Measurements from ENCODE around the gene NEK1. TPM values are rescaled to one million over a fixed set of nuclear protein-coding genes. Genes with fewer than 3 reads are reported as not detected.

NEK1 gene
- total and polyA plus RNA-seq, 7 experiments from 2014 or later: 7.8 to 21.0 (median 13.9) TPM

GRCh38 chr4:169649545-169650226 is 37.3 kb upstream of the NEK1 start:
- no peaks in the 10 kb centered on the region for H3K4me1 ChIP-seq (ENCODE audit: control insufficient read depth in 2 of 2, insufficient read depth in 2 of 2, low read length in 2 of 2)
- ATAC-seq: no peak
- no peak overlapping the region for H3K27ac Mint-ChIP-seq
- H3K27ac ChIP-seq (ENCODE audit: low read depth, low read length): no peak overlapping the region
- intact Hi-C loops (cut with micrococcal nuclease): no loop called here
- no peak overlapping the region for H3K4me3 ChIP-seq (ENCODE audit: low read length)
- peaks cover 8 to 42% (median 27%) of the 10 kb centered on the region in 7 donors for H3K4me1 Mint-ChIP-seq
- H3K27me3 ChIP-seq (ENCODE audit: control insufficient read depth in 2 of 2, insufficient read depth in 2 of 2, low read length in 2 of 2): no peaks in the 10 kb centered on the region
- H3K9me3 Mint-ChIP-seq: no peaks in the 10 kb centered on the region
- no peak for DNase-seq
- H3K4me3 Mint-ChIP-seq: no peak overlapping the region
- ChIA-PET CTCF (interaction anchor here (0.7 to 0.9 kb wide), 2 partner anchors 10 to 471 kb away, joined by 3 read pairs; no protein-coding TSS in a partner anchor), POLR2A (interaction anchor here (2.8 kb wide), 1 partner anchor 10 kb away, joined by 11 read pairs; no protein-coding TSS in a partner anchor)
- H3K36me3 Mint-ChIP-seq: peaks cover 0 to 40% (median 24%) of the 10 kb centered on the region in 5 donors
- H3K36me3 ChIP-seq (ENCODE audit: control insufficient read depth in 2 of 3, insufficient read depth in 3 of 3, low read length in 3 of 3): no peaks in the 10 kb centered on the region
- no peaks in the 10 kb centered on the region for H3K27me3 Mint-ChIP-seq
- H3K9me3 ChIP-seq (ENCODE audit: control insufficient read depth in 2 of 3, low read length in 3 of 3): no peaks in the 10 kb centered on the region

- no peaks in the 10 kb centered on the region for H3K9me3 Mint-ChIP-seq
- Histone ChIP-seq H3K27ac (ENCODE audit: low read depth, low read length) (no peak overlapping the region), H3K4me1 (ENCODE audit: control insufficient read depth in 2 of 2, insufficient read depth in 2 of 2, low read length in 2 of 2) (no peaks in the 10 kb centered on the region), H3K4me3 (ENCODE audit: low read length) (no peak overlapping the region), H3K36me3 (ENCODE audit: control insufficient read depth in 2 of 3, insufficient read depth in 3 of 3, low read length in 3 of 3) (no peaks in the 10 kb centered on the region), H3K9me3 (ENCODE audit: control insufficient read depth in 2 of 3, low read length in 3 of 3) (no peaks in the 10 kb centered on the region), H3K27me3 (ENCODE audit: control insufficient read depth in 2 of 2, insufficient read depth in 2 of 2, low read length in 2 of 2) (no peaks in the 10 kb centered on the region)
- intact Hi-C loops (cut with micrococcal nuclease): no loop called here
- ChIA-PET POLR2A (no interaction called here), CTCF (no interaction called here)
- peaks cover 0 to 42% (median 22%) of the 10 kb centered on the region in 5 donors for H3K36me3 Mint-ChIP-seq
- H3K27me3 Mint-ChIP-seq: no peaks in the 10 kb centered on the region
- ATAC-seq (no peak), DNase-seq (no peak)
- no peak overlapping the region for H3K27ac Mint-ChIP-seq
- no peak overlapping the region for H3K4me3 Mint-ChIP-seq
- peaks cover under 1 to 17% (median 9%) of the 10 kb centered on the region in 7 donors for H3K4me1 Mint-ChIP-seq
Observed at GRCh38 chr4:169645627-169646026, 33.2 kb upstream of the NEK1 start.

GRCh38 chr4:169644802-169645201 is 32.4 kb upstream of the NEK1 start:
- Histone ChIP-seq H3K4me1 (ENCODE audit: control insufficient read depth in 2 of 2, insufficient read depth in 2 of 2, low read length in 2 of 2) (no peaks in the 10 kb centered on the region), H3K36me3 (ENCODE audit: control insufficient read depth in 2 of 3, insufficient read depth in 3 of 3, low read length in 3 of 3) (no peaks in the 10 kb centered on the region), H3K4me3 (ENCODE audit: low read length) (no peak overlapping the region), H3K27me3 (ENCODE audit: control insufficient read depth in 2 of 2, insufficient read depth in 2 of 2, low read length in 2 of 2) (no peaks in the 10 kb centered on the region), H3K9me3 (ENCODE audit: control insufficient read depth in 2 of 3, low read length in 3 of 3) (no peaks in the 10 kb centered on the region), H3K27ac (ENCODE audit: low read depth, low read length) (no peak overlapping the region)
- H3K4me3 Mint-ChIP-seq: no peak overlapping the region
- POLR2A ChIA-PET: no interaction called here
- H3K27me3 Mint-ChIP-seq: no peaks in the 10 kb centered on the region
- H3K4me1 Mint-ChIP-seq: peaks cover 0 to 13% (median 6%) of the 10 kb centered on the region in 7 donors
- H3K27ac Mint-ChIP-seq: no peak overlapping the region
- CTCF ChIA-PET: no interaction called here
- ATAC-seq (no peak), DNase-seq (no peak)
- no peaks in the 10 kb centered on the region for H3K9me3 Mint-ChIP-seq
- H3K36me3 Mint-ChIP-seq: peaks cover 0 to 49% (median 28%) of the 10 kb centered on the region in 5 donors
- intact Hi-C loops (cut with micrococcal nuclease): no loop called here

GRCh38 chr4:169640261-169640870 is 28.0 kb upstream of the NEK1 start:
- Histone ChIP-seq H3K4me1 (ENCODE audit: control insufficient read depth in 2 of 2, insufficient read depth in 2 of 2, low read length in 2 of 2) (no peaks in the 10 kb centered on the region), H3K9me3 (ENCODE audit: control insufficient read depth in 2 of 3, low read length in 3 of 3) (no peaks in the 10 kb centered on the region), H3K4me3 (ENCODE audit: low read length) (no peak overlapping the region), H3K27me3 (ENCODE audit: control insufficient read depth in 2 of 2, insufficient read depth in 2 of 2, low read length in 2 of 2) (no peaks in the 10 kb centered on the region), H3K27ac (ENCODE audit: low read depth, low read length) (no peak overlapping the region), H3K36me3 (ENCODE audit: control insufficient read depth in 2 of 3, insufficient read depth in 3 of 3, low read length in 3 of 3) (peaks cover 0 to 13% (median 6%) of the 10 kb centered on the region in 3 experiments)
- H3K36me3 Mint-ChIP-seq: peaks cover 12 to 58% (median 33%) of the 10 kb centered on the region in 5 donors
- intact Hi-C loops (cut with micrococcal nuclease): no loop called here
- H3K4me1 Mint-ChIP-seq: peaks cover 4 to 12% (median 8%) of the 10 kb centered on the region in 7 donors
- no peak overlapping the region for H3K27ac Mint-ChIP-seq
- ChIA-PET CTCF (no interaction called here), POLR2A (interaction anchor here (0.7 kb wide), 1 partner anchor 561 kb away, joined by 3 read pairs; no protein-coding TSS in a partner anchor)
- H3K9me3 Mint-ChIP-seq: no peaks in the 10 kb centered on the region
- DNase-seq (no peak), ATAC-seq (no peak)
- H3K27me3 Mint-ChIP-seq: no peaks in the 10 kb centered on the region
- no peak overlapping the region for H3K4me3 Mint-ChIP-seq

GRCh38 chr4:169634975-169635374 is 22.6 kb upstream of the NEK1 start:
- CTCF ChIA-PET: no interaction called here
- DNase-seq: no peak
- no peak for ATAC-seq
- Histone ChIP-seq H3K27me3 (ENCODE audit: control insufficient read depth in 2 of 2, insufficient read depth in 2 of 2, low read length in 2 of 2) (no peaks in the 10 kb centered on the region), H3K36me3 (ENCODE audit: control insufficient read depth in 2 of 3, insufficient read depth in 3 of 3, low read length in 3 of 3) (peaks cover 0 to 13% (median 6%) of the 10 kb centered on the region in 3 experiments), H3K4me3 (ENCODE audit: low read length) (no peak overlapping the region), H3K9me3 (ENCODE audit: control insufficient read depth in 2 of 3, low read length in 3 of 3) (no peaks in the 10 kb centered on the region), H3K4me1 (ENCODE audit: control insufficient read depth in 2 of 2, insufficient read depth in 2 of 2, low read length in 2 of 2) (peaks cover 0 to 4% of the 10 kb centered on the region in 2 donors), H3K27ac (ENCODE audit: low read depth, low read length) (no peak overlapping the region)
- intact Hi-C loops (cut with micrococcal nuclease): no loop called here
- Mint-ChIP-seq H3K9me3 (no peaks in the 10 kb centered on the region), H3K27me3 (no peaks in the 10 kb centered on the region), H3K27ac (no peak overlapping the region), H3K4me1 (peaks cover 14 to 42% (median 22%) of the 10 kb centered on the region in 7 donors), H3K36me3 (peaks cover 12 to 40% (median 21%) of the 10 kb centered on the region in 5 donors), H3K4me3 (no peak overlapping the region)
- POLR2A ChIA-PET: no interaction called here

GRCh38 chr4:169632896-169633295 is 20.5 kb upstream of the NEK1 start:
- H3K27ac ChIP-seq (ENCODE audit: low read depth, low read length): no peak overlapping the region
- Mint-ChIP-seq H3K27ac (no peak overlapping the region), H3K9me3 (no peaks in the 10 kb centered on the region), H3K4me1 (peaks cover 9 to 56% (median 25%) of the 10 kb centered on the region in 7 donors), H3K36me3 (peaks cover 7 to 23% (median 15%) of the 10 kb centered on the region in 5 donors), H3K27me3 (no peaks in the 10 kb centered on the region), H3K4me3 (no peak overlapping the region)
- H3K36me3 ChIP-seq (ENCODE audit: control insufficient read depth in 2 of 3, insufficient read depth in 3 of 3, low read length in 3 of 3): peaks cover 0 to 6% (median 5%) of the 10 kb centered on the region in 3 experiments
- intact Hi-C loops (cut with micrococcal nuclease): no loop called here
- no peak for ATAC-seq
- no peak for DNase-seq
- POLR2A ChIA-PET: interaction anchor here (0.6 kb wide), 1 partner anchor 79 kb away, joined by 4 read pairs; no protein-coding TSS in a partner anchor
- no peaks in the 10 kb centered on the region for H3K9me3 ChIP-seq (ENCODE audit: control insufficient read depth in 2 of 3, low read length in 3 of 3)
- CTCF ChIA-PET: no interaction called here
- peaks cover 0 to 5% of the 10 kb centered on the region in 2 donors for H3K4me1 ChIP-seq (ENCODE audit: control insufficient read depth in 2 of 2, insufficient read depth in 2 of 2, low read length in 2 of 2)
- no peaks in the 10 kb centered on the region for H3K27me3 ChIP-seq (ENCODE audit: control insufficient read depth in 2 of 2, insufficient read depth in 2 of 2, low read length in 2 of 2)
- no peak overlapping the region for H3K4me3 ChIP-seq (ENCODE audit: low read length)

Measured in naive thymus-derived CD4-positive, alpha-beta T cell (primary cell).